Small intestine (tissue), 7 donors: ENCODE measurements around the gene VDAC1. TPM values are rescaled to one million over a fixed set of nuclear protein-coding genes. Genes with fewer than 3 reads are reported as not detected.
A peak's percentile ranks its signal among the peaks of the same experiment; 100 is the strongest.

Source experiments
- DNase-seq, 2 donors: peaks; one replicate each; pipeline versions ENCODE4 v3.0.0 to v3.0.0-alpha.2; 2013
- FAIRE-seq: peaks from 2 replicates; lab custom pipeline; 2012; peaks lifted over from hg19 to GRCh38; lab: Jason Lieb, UNC
- H3K27ac ChIP-seq, 3 donors: one replicate each; pipeline ENCODE4 v1.5.1; 2013; ENCODE audit warnings: low read length in 2 of 3, mild to moderate bottlenecking in 2 of 3, control low read depth in 1 of 3, inconsistent platforms in 1 of 3, low read depth in 1 of 3, moderate library complexity in 1 of 3
- H3K27me3 ChIP-seq, 3 donors: one replicate each; pipeline ENCODE4 v1.6.1; 2013; ENCODE audit warnings: low read length in 3 of 3, inconsistent platforms in 1 of 3; ENCODE audit not compliant: control insufficient read depth in 3 of 3, insufficient read depth in 3 of 3
- H3K36me3 ChIP-seq, 3 donors: one replicate each; pipeline ENCODE4 v1.6.1; 2013; ENCODE audit warnings: low read length in 3 of 3, inconsistent platforms in 1 of 3, low read depth in 1 of 3, mild to moderate bottlenecking in 1 of 3, moderate library complexity in 1 of 3; ENCODE audit not compliant: control insufficient read depth in 3 of 3, insufficient read depth in 2 of 3
- H3K4me1 ChIP-seq, 3 donors: one replicate each; pipeline ENCODE4 v1.6.1; 2013; ENCODE audit warnings: low read length in 2 of 3, inconsistent platforms in 1 of 3, low read depth in 1 of 3, mild to moderate bottlenecking in 1 of 3, moderate library complexity in 1 of 3; ENCODE audit not compliant: control insufficient read depth in 3 of 3, insufficient read depth in 2 of 3
- H3K4me3 ChIP-seq, 3 donors: one replicate each; pipeline ENCODE4 v1.5.1; 2013; ENCODE audit warnings: low read length in 3 of 3, control low read depth in 1 of 3, inconsistent platforms in 1 of 3, low read depth in 1 of 3, mild to moderate bottlenecking in 1 of 3, moderate library complexity in 1 of 3
- H3K9me3 ChIP-seq, 2 donors: one replicate each; pipeline ENCODE4 v1.6.1; 2013; ENCODE audit warnings: low read depth in 1 of 2, low read length in 1 of 2; ENCODE audit not compliant: control insufficient read depth in 2 of 2, insufficient read depth in 1 of 2
- WGBS, 3 donors: extraction: QIAGEN DNeasy Blood & Tissue Kit; methylation state at CpG; one replicate each; pipeline ENCODE4 v1.1.7; 2013; 5-methylcytosine and 5-hydroxymethylcytosine counted together
- polyA plus RNA-seq, 4 donors: library from polyadenylated mRNA; stranded (reverse) in 3 of 4; unstranded in 1 of 4; fragments of 200-250 nt in 3 of 4; fragments of 120-200 nt in 1 of 4; gene quantifications; one replicate each; pipeline versions ENCODE4 v1.2.1 to v1.2.3, GENCODE V29; 2013
- donor health status: healthy with polysubstance abuse.
- donor health status: control.
- donor health status: control.
- donor health status: Bipolar disorder and iron deficiency.
- donor health status: healthy.

VDAC1 gene
- polyA plus RNA-seq, 4 donors, result 213 to 412 (median 281) TPM

- no peaks in the 10 kb centered on the region for H3K27me3 ChIP-seq
- DNase-seq, result peak in 1 of 2 donors; percentile 49
These were observed 42.3 kb upstream of the VDAC1 start for GRCh38 chr5:134046801-134047686.

GRCh38 chr5:134046330-134046729 is 41.6 kb upstream of the VDAC1 start:
- FAIRE-seq (no peak), DNase-seq (no peak)
- 83 to 88% (median 86%) methylated on average over 4 of the region's 4 CpGs for WGBS, 3 donors
- Histone ChIP-seq H3K9me3 (no peaks in the 10 kb centered on the region), H3K36me3 (no peaks in the 10 kb centered on the region), H3K4me3 (no peak overlapping the region), H3K27ac (no peak overlapping the region), H3K27me3 (no peaks in the 10 kb centered on the region), H3K4me1 (peaks cover 0 to 11% (median 0%) of the 10 kb centered on the region in 3 donors)

More at GRCh38 chr5:134046801-134047686, 42.3 kb upstream of the VDAC1 start:
- H3K36me3 ChIP-seq, result no peaks in the 10 kb centered on the region
- 37 to 58% (median 53%) methylated on average over 6 of the region's 6 CpGs for whole genome bisulfite sequencing, 3 donors
- no peaks in the 10 kb centered on the region for H3K9me3 ChIP-seq
- H3K27ac ChIP-seq, result no peak overlapping the region
- H3K4me1 ChIP-seq, result peaks cover 0 to 11% (median 0%) of the 10 kb centered on the region in 3 donors
- FAIRE-seq, result no peak
- H3K4me3 ChIP-seq, result no peak overlapping the region

GRCh38 chr5:134043793-134044792 is 39.3 kb upstream of the VDAC1 start:
- FAIRE-seq (no peak), DNase-seq (no peak)
- Histone ChIP-seq H3K4me3 (no peak overlapping the region), H3K27me3 (no peaks in the 10 kb centered on the region), H3K36me3 (no peaks in the 10 kb centered on the region), H3K4me1 (peaks cover 0 to 11% (median 0%) of the 10 kb centered on the region in 3 donors), H3K27ac (no peak overlapping the region), H3K9me3 (no peaks in the 10 kb centered on the region)
- WGBS, 3 donors, result 86 to 89% (median 88%) methylated on average over 18 of the region's 18 CpGs

- Histone ChIP-seq H3K4me1 (peaks cover 0 to 15% (median 0%) of the 10 kb centered on the region in 3 donors), H3K9me3 (no peaks in the 10 kb centered on the region), H3K27me3 (no peaks in the 10 kb centered on the region), H3K4me3 (no peak overlapping the region), H3K36me3 (no peaks in the 10 kb centered on the region), H3K27ac (no peak overlapping the region)
- 79 to 83% (median 81%) methylated on average over 11 of the region's 11 CpGs for WGBS, 3 donors
- FAIRE-seq, result no peak
- DNase-seq, result no peak
These were observed 37.0 kb upstream of the VDAC1 start for GRCh38 chr5:134041570-134042411.

- peaks cover 0 to 11% (median 0%) of the 10 kb centered on the region in 3 donors for H3K4me1 ChIP-seq
- DNase-seq (no peak), FAIRE-seq (no peak)
- no peaks in the 10 kb centered on the region for H3K27me3 ChIP-seq
- no peaks in the 10 kb centered on the region for H3K36me3 ChIP-seq
- peak overlapping the region in 1 of 3 donors; percentile 5 for H3K27ac ChIP-seq
- 62 to 68% (median 64%) methylated on average over 3 of the region's 3 CpGs for WGBS, 3 donors
- H3K9me3 ChIP-seq, result no peaks in the 10 kb centered on the region
- H3K4me3 ChIP-seq, result no peak overlapping the region
These were observed 33.4 kb upstream of the VDAC1 start for GRCh38 chr5:134038138-134038537.

GRCh38 chr5:134037160-134037559 is 32.4 kb upstream of the VDAC1 start:
- 18 to 47% (median 37%) methylated on average over 2 of the region's 2 CpGs for WGBS, 3 donors
- DNase-seq, result peak in 1 of 2 donors; percentile 62
- no peak for FAIRE-seq
- Histone ChIP-seq H3K4me1 (peaks cover 0 to 11% (median 0%) of the 10 kb centered on the region in 3 donors), H3K27me3 (no peaks in the 10 kb centered on the region), H3K27ac (no peak overlapping the region), H3K36me3 (no peaks in the 10 kb centered on the region), H3K4me3 (no peak overlapping the region), H3K9me3 (no peaks in the 10 kb centered on the region)

GRCh38 chr5:134034326-134034725 is 29.6 kb upstream of the VDAC1 start:
- H3K4me3 ChIP-seq, result no peak overlapping the region
- H3K4me1 ChIP-seq, result peaks cover 0 to 15% (median 0%) of the 10 kb centered on the region in 3 donors
- no peaks in the 10 kb centered on the region for H3K27me3 ChIP-seq
- no peaks in the 10 kb centered on the region for H3K9me3 ChIP-seq
- H3K27ac ChIP-seq, result no peak overlapping the region
- H3K36me3 ChIP-seq, result no peaks in the 10 kb centered on the region
- 90% methylated on average over 18 of the region's 18 CpGs for WGBS, 3 donors
- DNase-seq, result no peak
- no peak for FAIRE-seq
